PC-9 (cell line): ENCODE measurements around the gene CDK6. TPM values are rescaled to one million over a fixed set of nuclear protein-coding genes. Genes with fewer than 3 reads are reported as not detected.

Source experiments
- BruUV-seq: library from RNA; stranded (reverse); fragments of 400-500 nt; replicated peaks from 2 replicates; lab custom pipeline; 2021; lab: Mats Ljungman, UMichigan
- CTCF ChIA-PET: fragments of 300-600 bp; sonication (Branson Sonifier 250); formaldehyde crosslinking; loops from one replicate; lab custom pipeline; 2022; ENCODE audit warnings: antibody characterized with exemption; lab: Charles Lee
- POLR2A ChIA-PET: fragments of 300-600 bp; sonication (Branson Sonifier 250); formaldehyde crosslinking; loops from one replicate; lab custom pipeline; 2022; ENCODE audit warnings: antibody characterized with exemption; ENCODE audit not compliant: unreplicated experiment; lab: Charles Lee
- DNase-seq, 2 experiments: peaks; one replicate each; pipeline versions ENCODE4 v3.0.0 to v3.0.0-alpha.2; 2015 to 2022; ENCODE audit warnings: mixed read lengths in 1 of 2
- H2AFZ ChIP-seq: fragments of 200-600 bp; sonication (generic); 2 replicates; pipeline ENCODE4 v1.8.1; 2017; ENCODE audit warnings: antibody characterized with exemption
- H3F3A ChIP-seq: fragments of 200-600 bp; sonication (generic); 2 replicates; pipeline ENCODE4 v1.8.1; 2017; ENCODE audit warnings: antibody characterized with exemption, mild to moderate bottlenecking, low read depth; ENCODE audit not compliant: insufficient read depth
- H3K27ac ChIP-seq: fragments of 200-600 bp; sonication (generic); 2 replicates; pipeline ENCODE4 v1.6.1; 2016; ENCODE audit warnings: mixed run types
- H3K27me3 ChIP-seq: fragments of 200-600 bp; sonication (generic); 2 replicates; pipeline ENCODE4 v1.6.1; 2016; ENCODE audit warnings: low read depth, mixed run types; ENCODE audit not compliant: insufficient read depth
- H3K36me3 ChIP-seq: fragments of 200-600 bp; sonication (generic); 2 replicates; pipeline ENCODE4 v1.6.1; 2016; ENCODE audit warnings: low read depth, mixed run types
- H3K4me1 ChIP-seq: fragments of 200-600 bp; sonication (generic); replicated peaks from 2 replicates; pipeline ENCODE4 v1.6.1; 2016; ENCODE audit warnings: mixed run types; ENCODE audit not compliant: insufficient read depth
- H3K4me2 ChIP-seq: fragments of 200-600 bp; sonication (generic); 2 replicates; pipeline ENCODE4 v1.6.1; 2017; ENCODE audit warnings: mixed run types
- H3K4me3 ChIP-seq: fragments of 200-600 bp; sonication (generic); 2 replicates; pipeline ENCODE4 v1.6.1; 2016; ENCODE audit warnings: mixed run types
- H3K79me2 ChIP-seq: fragments of 200-600 bp; sonication (generic); 2 replicates; pipeline ENCODE4 v1.6.1; 2017; ENCODE audit warnings: low read depth, mixed run types
- H3K9me2 ChIP-seq: fragments of 200-600 bp; sonication (generic); 2 replicates; pipeline ENCODE4 v1.8.1; 2017; ENCODE audit warnings: mild to moderate bottlenecking; ENCODE audit not compliant: insufficient read depth
- H3K9me3 ChIP-seq: fragments of 200-600 bp; sonication (generic); 2 replicates; pipeline ENCODE4 v1.8.1; 2016; ENCODE audit warnings: low read depth; ENCODE audit not compliant: insufficient read depth
- H4K20me1 ChIP-seq: fragments of 200-600 bp; sonication (generic); 2 replicates; pipeline ENCODE4 v1.8.1; 2017; ENCODE audit not compliant: insufficient read depth
- EZH2 ChIP-seq: fragments of 200-600 bp; sonication (generic); IDR thresholded peaks from 2 replicates; pipeline ENCODE4 v1.8.0; 2017; ENCODE audit warnings: antibody characterized with exemption, low read depth
- intact Hi-C: fragments of 100-400 bp; cut with micrococcal nuclease; formaldehyde crosslinking; loops from one replicate; pipeline ENCODE4 v1.10.0; 2022; ENCODE audit not compliant: unreplicated experiment
- total RNA-seq: library from RNA; stranded (reverse); gene quantifications from 2 replicates; pipeline ENCODE4 v1.2.3, GENCODE V29; 2021
- TF ChIP-seq, protein P1 (sequence below): fragments of 200-600 bp; sonication (generic); conservative IDR thresholded peaks from 2 replicates; pipeline ENCODE4 v1.6.1; 2017; ENCODE audit warnings: mixed run types, antibody characterized with exemption, mild to moderate bottlenecking, moderate library complexity

The CDK6 gene
- total RNA-seq, 1 experiment from 2014 or later: 49.5 TPM

DNA sequence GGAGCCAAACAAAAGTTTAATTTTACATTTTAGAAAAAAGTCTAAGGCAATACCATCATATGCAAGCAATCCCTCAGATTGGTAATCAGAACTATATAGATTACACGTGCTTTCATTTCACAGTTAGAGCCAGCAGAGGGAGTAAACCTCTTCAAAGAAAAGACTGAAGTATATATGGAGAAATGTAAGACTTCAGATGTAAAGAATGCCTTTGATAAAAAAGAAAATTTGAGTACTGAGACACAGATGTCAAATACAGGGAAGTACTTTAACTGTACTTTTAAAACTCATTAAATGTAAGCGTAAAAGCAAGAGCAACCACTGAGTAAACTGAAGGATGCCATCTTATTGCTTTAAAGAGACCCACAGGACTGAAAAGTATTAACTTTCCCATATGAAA, 144.8 kb downstream of the CDK6 start:
- ChIA-PET CTCF (no interaction called here), POLR2A (no interaction called here)
- TF ChIP-seq EZH2: no peak
- TF ChIP-seq, protein P1, sequence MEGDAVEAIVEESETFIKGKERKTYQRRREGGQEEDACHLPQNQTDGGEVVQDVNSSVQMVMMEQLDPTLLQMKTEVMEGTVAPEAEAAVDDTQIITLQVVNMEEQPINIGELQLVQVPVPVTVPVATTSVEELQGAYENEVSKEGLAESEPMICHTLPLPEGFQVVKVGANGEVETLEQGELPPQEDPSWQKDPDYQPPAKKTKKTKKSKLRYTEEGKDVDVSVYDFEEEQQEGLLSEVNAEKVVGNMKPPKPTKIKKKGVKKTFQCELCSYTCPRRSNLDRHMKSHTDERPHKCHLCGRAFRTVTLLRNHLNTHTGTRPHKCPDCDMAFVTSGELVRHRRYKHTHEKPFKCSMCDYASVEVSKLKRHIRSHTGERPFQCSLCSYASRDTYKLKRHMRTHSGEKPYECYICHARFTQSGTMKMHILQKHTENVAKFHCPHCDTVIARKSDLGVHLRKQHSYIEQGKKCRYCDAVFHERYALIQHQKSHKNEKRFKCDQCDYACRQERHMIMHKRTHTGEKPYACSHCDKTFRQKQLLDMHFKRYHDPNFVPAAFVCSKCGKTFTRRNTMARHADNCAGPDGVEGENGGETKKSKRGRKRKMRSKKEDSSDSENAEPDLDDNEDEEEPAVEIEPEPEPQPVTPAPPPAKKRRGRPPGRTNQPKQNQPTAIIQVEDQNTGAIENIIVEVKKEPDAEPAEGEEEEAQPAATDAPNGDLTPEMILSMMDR: peak; percentile 80
- H3K27me3 ChIP-seq: no peaks in the 10 kb centered on the region
- H4K20me1 ChIP-seq: no peaks in the 10 kb centered on the region
- no peaks in the 10 kb centered on the region; the same call in 1 of the 2 replicates for H3F3A ChIP-seq
- H3K27ac ChIP-seq: no peak overlapping the region
- DNase-seq: peak; percentile 8 to 66
- no peaks in the 10 kb centered on the region for H3K9me3 ChIP-seq
- intact Hi-C loops: loop anchor here (1.0 to 10.0 kb wide), 6 partner anchors 71 to 533 kb away; partner anchors contain the start of gene HEPACAM2
- no peak overlapping the region for H3K4me2 ChIP-seq
- H3K36me3 ChIP-seq: no peaks in the 10 kb centered on the region
- H3K4me3 ChIP-seq: no peak overlapping the region
- H3K79me2 ChIP-seq: no peaks in the 10 kb centered on the region
- no peak overlapping the region for H2AFZ ChIP-seq
- no peaks in the 10 kb centered on the region; the same call in 1 of the 2 replicates for H3K9me2 ChIP-seq
- BruUV-seq: no TSS peak
- peaks cover 6% of the 10 kb centered on the region; the same call in 1 of the 2 replicates for H3K4me1 ChIP-seq

DNA sequence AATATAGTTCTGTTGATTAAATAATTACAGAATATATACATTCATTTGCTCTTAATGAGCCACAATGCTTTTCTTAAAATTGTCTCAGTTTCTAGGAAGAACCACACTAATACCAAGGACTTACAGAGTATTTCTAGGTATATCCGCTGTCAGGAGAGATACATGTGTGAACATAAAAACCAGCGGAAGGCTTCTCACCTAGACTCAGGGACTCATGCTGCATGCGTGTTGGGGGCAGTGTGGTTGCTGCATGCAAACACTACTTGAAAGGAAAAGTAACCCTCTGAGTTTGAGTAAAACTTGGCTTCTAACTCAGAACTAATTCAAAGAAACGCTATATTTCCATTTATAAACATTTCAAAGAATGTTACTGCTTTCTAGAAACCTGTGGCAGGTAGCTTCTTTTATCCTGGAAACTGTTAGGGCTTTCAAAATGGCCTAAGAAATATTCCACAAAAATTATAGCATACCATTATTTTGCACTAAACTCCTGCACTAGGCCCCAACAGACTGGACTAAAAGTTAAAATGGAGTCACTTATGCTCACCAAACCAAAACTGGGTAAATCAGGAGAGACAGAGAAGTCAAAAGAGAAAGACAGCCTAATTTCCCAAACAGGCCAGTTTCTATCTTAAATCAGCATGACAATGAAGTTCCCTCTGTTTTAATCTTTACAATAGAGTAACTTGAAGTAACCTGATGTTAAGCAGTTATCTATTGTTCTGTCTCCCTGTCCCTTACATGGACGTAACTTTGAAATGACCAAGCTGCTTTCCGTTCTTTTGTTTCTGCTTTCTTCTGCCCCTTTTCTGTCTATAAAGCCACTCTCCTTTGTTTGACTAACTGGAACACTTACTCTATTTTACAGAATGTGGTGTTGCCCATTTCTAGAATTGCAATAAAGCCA, 151.0 kb downstream of the CDK6 start:
- intact Hi-C loops: no loop called here
- Histone ChIP-seq H3K9me3 (no peaks in the 10 kb centered on the region), H2AFZ (no peak overlapping the region), H3K9me2 (no peaks in the 10 kb centered on the region), H3K27me3 (no peaks in the 10 kb centered on the region), H4K20me1 (no peaks in the 10 kb centered on the region), H3K4me3 (no peak overlapping the region), H3K36me3 (0 out of 2 replicates have a peak, but pooled peaks cover 2% of the 10 kb centered on the region), H3F3A (no peaks in the 10 kb centered on the region), H3K79me2 (0 out of 2 replicates have a peak, but pooled peaks cover 4% of the 10 kb centered on the region), H3K4me2 (no peak overlapping the region), H3K27ac (no peak overlapping the region), H3K4me1 (no peaks in the 10 kb centered on the region)
- ChIA-PET POLR2A (no interaction called here), CTCF (no interaction called here)
- no peak for DNase-seq
- TF ChIP-seq, protein P1: no peak
- TF ChIP-seq EZH2: no peak
- no TSS peak for BruUV-seq

DNA sequence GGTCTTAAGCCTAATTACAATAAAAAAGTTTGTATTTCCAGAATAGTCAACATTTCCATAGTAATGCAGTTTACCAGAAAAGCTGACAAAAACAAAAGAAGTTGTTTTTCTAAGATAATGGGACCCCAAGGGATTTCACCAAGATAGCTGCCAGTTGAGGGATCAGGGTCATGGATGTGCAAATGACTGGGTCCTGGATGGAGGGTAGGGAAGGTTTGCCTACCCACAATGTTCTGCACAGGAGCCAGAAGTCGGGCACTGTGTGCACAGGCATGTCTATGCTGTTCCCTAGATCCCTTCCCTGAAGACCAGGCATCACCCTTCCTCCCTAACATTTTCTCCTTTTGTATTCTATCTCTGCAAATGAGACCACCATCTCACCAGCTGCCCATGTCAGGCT, 152.1 kb downstream of the CDK6 start:
- Histone ChIP-seq H3K79me2 (0 out of 2 replicates have a peak, but pooled peaks cover 4% of the 10 kb centered on the region), H3K4me2 (no peak overlapping the region), H3F3A (no peaks in the 10 kb centered on the region), H3K9me2 (no peaks in the 10 kb centered on the region), H3K36me3 (0 out of 2 replicates have a peak, but pooled peaks cover 2% of the 10 kb centered on the region), H3K4me3 (no peak overlapping the region), H3K9me3 (no peaks in the 10 kb centered on the region), H3K27me3 (no peaks in the 10 kb centered on the region), H3K27ac (no peak overlapping the region), H2AFZ (no peak overlapping the region), H4K20me1 (no peaks in the 10 kb centered on the region), H3K4me1 (no peaks in the 10 kb centered on the region)
- intact Hi-C loops: no loop called here
- DNase-seq: no peak
- TF ChIP-seq EZH2: no peak
- TF ChIP-seq, protein P1: no peak
- ChIA-PET POLR2A (no interaction called here), CTCF (no interaction called here)
- BruUV-seq: no TSS peak
